ENCODE data around the gene PTAFR. TPM values are rescaled to one million over a fixed set of nuclear protein-coding genes. Genes with fewer than 3 reads are reported as not detected.

The PTAFR gene
- total RNA-seq, 1 experiment from 2014 or later: 0.09 TPM

DNA sequence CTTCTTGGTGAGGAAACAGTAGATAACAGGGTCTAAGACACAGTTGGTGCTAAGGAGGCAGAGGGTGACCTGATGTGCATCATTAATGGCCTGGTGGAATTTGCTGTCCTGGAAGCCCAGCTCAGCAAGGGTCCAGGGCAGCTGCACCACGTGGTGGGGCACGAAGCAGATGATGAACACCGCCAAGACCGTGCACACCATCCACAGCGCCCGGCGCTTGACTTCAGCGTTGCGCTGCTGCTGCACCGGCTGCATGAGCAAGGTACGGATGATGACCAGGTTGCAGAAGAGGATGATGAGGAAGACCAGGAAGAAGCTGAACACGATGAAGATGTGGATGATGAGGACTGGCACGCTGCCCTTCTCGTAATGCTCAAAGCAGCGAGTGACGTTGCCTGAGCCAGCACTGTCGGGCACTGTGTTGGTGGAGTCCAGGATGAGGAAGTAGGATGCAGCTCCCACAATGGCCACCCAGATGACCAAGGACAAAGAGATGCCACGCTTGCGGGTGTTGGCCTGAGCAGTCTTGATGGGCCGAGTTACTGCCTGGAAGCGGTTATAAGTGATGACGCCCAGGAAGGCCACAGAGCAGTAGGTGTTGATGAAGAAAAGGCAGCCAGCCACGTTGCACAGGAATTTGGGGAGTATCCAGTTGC lies 26.2 kb downstream of the PTAFR start:
- intact Hi-C loops (cut with micrococcal nuclease; ENCODE audit: unreplicated experiment): no loop called here
- Histone ChIP-seq H3K4me1 (ENCODE audit: insufficient read depth, low read length, poor library complexity, severe bottlenecking) (no peaks in the 10 kb centered on the region), H3K27me3 (replicated peaks; ENCODE audit: insufficient read depth, low read depth, low read length, poor library complexity) (no peaks in the 10 kb centered on the region), H3K9me3 (ENCODE audit: low read depth, low read length, poor library complexity, severe bottlenecking) (no peaks in the 10 kb centered on the region), H3K36me3 (ENCODE audit: insufficient read depth, low read length, poor library complexity, severe bottlenecking) (no peaks in the 10 kb centered on the region), H3K27ac (ENCODE audit: low read depth, low read length, poor library complexity, severe bottlenecking) (no peak overlapping the region), H3K4me3 (ENCODE audit: low read depth, low read length, poor library complexity, severe bottlenecking) (no peak overlapping the region)
- ChIA-PET CTCF (no interaction called here), POLR2A (ENCODE audit: low non-redundant PET) (no interaction called here)
- TF ChIP-seq EZH2 (IDR thresholded peaks at IDR 0.05; ENCODE audit: borderline replicate concordance, low read depth, low read length, poor library complexity, severe bottlenecking): no peak
- TF ChIP-seq, protein P1, sequence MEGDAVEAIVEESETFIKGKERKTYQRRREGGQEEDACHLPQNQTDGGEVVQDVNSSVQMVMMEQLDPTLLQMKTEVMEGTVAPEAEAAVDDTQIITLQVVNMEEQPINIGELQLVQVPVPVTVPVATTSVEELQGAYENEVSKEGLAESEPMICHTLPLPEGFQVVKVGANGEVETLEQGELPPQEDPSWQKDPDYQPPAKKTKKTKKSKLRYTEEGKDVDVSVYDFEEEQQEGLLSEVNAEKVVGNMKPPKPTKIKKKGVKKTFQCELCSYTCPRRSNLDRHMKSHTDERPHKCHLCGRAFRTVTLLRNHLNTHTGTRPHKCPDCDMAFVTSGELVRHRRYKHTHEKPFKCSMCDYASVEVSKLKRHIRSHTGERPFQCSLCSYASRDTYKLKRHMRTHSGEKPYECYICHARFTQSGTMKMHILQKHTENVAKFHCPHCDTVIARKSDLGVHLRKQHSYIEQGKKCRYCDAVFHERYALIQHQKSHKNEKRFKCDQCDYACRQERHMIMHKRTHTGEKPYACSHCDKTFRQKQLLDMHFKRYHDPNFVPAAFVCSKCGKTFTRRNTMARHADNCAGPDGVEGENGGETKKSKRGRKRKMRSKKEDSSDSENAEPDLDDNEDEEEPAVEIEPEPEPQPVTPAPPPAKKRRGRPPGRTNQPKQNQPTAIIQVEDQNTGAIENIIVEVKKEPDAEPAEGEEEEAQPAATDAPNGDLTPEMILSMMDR (conservative IDR thresholded peaks at IDR 0.05; ENCODE audit: low read depth, low read length): no peak
- BruUV-seq (replicated peaks): no TSS peak
- DNase-seq (ENCODE audit: low spot score): no peak

DNA sequence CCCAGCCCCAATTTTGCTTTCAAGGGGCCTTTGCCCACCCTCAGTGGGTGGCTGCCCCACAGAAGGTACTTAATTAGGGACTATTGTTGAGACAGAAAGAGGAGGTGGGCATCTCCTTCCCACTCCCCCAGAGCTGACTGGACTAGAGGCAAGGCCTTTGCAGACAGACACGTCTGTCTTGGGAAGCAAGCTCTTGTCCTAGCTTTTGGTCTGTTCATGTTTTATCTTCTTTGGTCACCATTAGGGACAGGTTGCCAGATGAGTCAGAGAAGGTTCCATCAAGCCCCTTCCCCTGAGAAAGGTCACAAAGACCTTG lies 27.7 kb downstream of the PTAFR start:
- no peak for DNase-seq (ENCODE audit: low spot score)
- no peak overlapping the region for H3K4me3 ChIP-seq (ENCODE audit: low read depth, low read length, poor library complexity, severe bottlenecking)
- H3K4me1 ChIP-seq (ENCODE audit: insufficient read depth, low read length, poor library complexity, severe bottlenecking): no peaks in the 10 kb centered on the region
- no peaks in the 10 kb centered on the region for H3K27me3 ChIP-seq (replicated peaks; ENCODE audit: insufficient read depth, low read depth, low read length, poor library complexity)
- TF ChIP-seq, protein P1 (conservative IDR thresholded peaks at IDR 0.05; ENCODE audit: low read depth, low read length): no peak
- no peak for TF ChIP-seq EZH2 (IDR thresholded peaks at IDR 0.05; ENCODE audit: borderline replicate concordance, low read depth, low read length, poor library complexity, severe bottlenecking)
- no peak overlapping the region for H3K27ac ChIP-seq (ENCODE audit: low read depth, low read length, poor library complexity, severe bottlenecking)
- CTCF ChIA-PET: no interaction called here
- intact Hi-C loops (cut with micrococcal nuclease; ENCODE audit: unreplicated experiment): no loop called here
- no peaks in the 10 kb centered on the region for H3K36me3 ChIP-seq (ENCODE audit: insufficient read depth, low read length, poor library complexity, severe bottlenecking)
- BruUV-seq (replicated peaks): no TSS peak
- POLR2A ChIA-PET (ENCODE audit: low non-redundant PET): no interaction called here
- H3K9me3 ChIP-seq (ENCODE audit: low read depth, low read length, poor library complexity, severe bottlenecking): no peaks in the 10 kb centered on the region

DNA sequence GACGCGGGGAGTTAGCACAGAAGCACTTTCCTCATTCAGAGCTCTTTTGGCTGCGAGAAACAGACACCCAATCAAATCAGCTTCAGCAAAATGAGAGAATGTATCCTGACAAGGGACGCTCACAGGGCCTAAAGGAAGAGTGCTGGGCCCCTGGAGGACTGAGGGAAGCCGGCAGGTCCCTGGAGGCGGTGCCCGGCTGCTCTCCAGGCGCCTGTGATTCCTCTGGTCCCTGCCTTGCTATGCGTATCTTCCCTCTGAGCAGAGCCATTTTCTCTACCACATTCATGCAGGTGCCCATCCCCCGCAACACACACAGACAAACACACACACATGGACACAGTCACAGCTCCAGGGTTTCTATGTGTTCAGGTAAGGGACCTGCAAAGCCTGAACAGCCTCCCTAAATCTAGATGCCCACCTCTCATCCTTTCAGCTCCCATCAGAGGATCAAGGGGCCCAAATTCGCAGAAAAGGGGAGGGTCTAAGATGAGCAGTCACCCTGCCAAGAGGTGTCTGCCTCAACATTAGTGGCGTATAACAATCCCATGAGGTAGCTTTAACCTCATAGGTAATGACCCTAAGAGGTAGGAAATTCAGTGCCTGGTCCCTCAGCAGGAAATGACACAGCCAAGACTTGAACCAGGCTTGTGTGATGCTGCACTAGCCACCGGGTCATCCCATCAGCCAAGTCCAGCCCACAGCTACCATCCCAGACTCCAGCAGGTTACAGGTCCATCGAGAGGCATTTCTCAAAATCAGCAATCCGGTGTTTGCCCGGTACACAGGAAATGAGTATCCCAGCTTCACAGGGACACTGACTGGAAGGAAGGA lies 29.0 kb downstream of the PTAFR start:
- no peaks in the 10 kb centered on the region for H3K4me1 ChIP-seq (ENCODE audit: insufficient read depth, low read length, poor library complexity, severe bottlenecking)
- H3K27ac ChIP-seq (ENCODE audit: low read depth, low read length, poor library complexity, severe bottlenecking): no peak overlapping the region
- no peak overlapping the region for H3K4me3 ChIP-seq (ENCODE audit: low read depth, low read length, poor library complexity, severe bottlenecking)
- H3K27me3 ChIP-seq (replicated peaks; ENCODE audit: insufficient read depth, low read depth, low read length, poor library complexity): no peaks in the 10 kb centered on the region
- no TSS peak for BruUV-seq (replicated peaks)
- intact Hi-C loops (cut with micrococcal nuclease; ENCODE audit: unreplicated experiment): no loop called here
- ChIA-PET CTCF (no interaction called here), POLR2A (ENCODE audit: low non-redundant PET) (no interaction called here)
- no peaks in the 10 kb centered on the region for H3K9me3 ChIP-seq (ENCODE audit: low read depth, low read length, poor library complexity, severe bottlenecking)
- H3K36me3 ChIP-seq (ENCODE audit: insufficient read depth, low read length, poor library complexity, severe bottlenecking): no peaks in the 10 kb centered on the region
- no peak for TF ChIP-seq EZH2 (IDR thresholded peaks at IDR 0.05; ENCODE audit: borderline replicate concordance, low read depth, low read length, poor library complexity, severe bottlenecking)
- TF ChIP-seq, protein P1 (conservative IDR thresholded peaks at IDR 0.05; ENCODE audit: low read depth, low read length): no peak
- DNase-seq (ENCODE audit: low spot score): no peak
